HUES48 (cell line): Measurements from ENCODE around the gene GNAI2.
"Not testable (repeated sequence)": the region's sequence is repeated elsewhere in the genome, so short reads cannot be mapped to it uniquely, and the experiment has no call there.

Experiments
- H3K27ac ChIP-seq: one replicate; pipeline ENCODE4 v1.7.0; 2013; ENCODE audit warnings: low read depth, low read length, inconsistent platforms
- H3K27me3 ChIP-seq: 2 replicates; pipeline ENCODE4 v1.6.1; 2013; ENCODE audit warnings: mild to moderate bottlenecking, low read length; ENCODE audit not compliant: control insufficient read depth, insufficient read depth
- H3K36me3 ChIP-seq: 2 replicates; pipeline ENCODE4 v1.6.1; 2013; ENCODE audit warnings: low read length; ENCODE audit not compliant: control insufficient read depth, insufficient read depth
- H3K4me1 ChIP-seq: 2 replicates; pipeline ENCODE4 v1.6.1; 2013; ENCODE audit warnings: mild to moderate bottlenecking, low read length; ENCODE audit not compliant: control insufficient read depth, insufficient read depth
- H3K4me3 ChIP-seq: 2 replicates; pipeline ENCODE4 v1.5.1; 2013; ENCODE audit warnings: mild to moderate bottlenecking, low read depth, low read length
- H3K9ac ChIP-seq: 2 replicates; pipeline ENCODE4 v1.6.1; 2013; ENCODE audit warnings: mild to moderate bottlenecking, low read depth, low read length, moderate library complexity
- H3K9me3 ChIP-seq: 2 replicates; pipeline ENCODE4 v1.6.1; 2013; ENCODE audit warnings: low read length; ENCODE audit not compliant: control insufficient read depth, insufficient read depth

Gene GNAI2

GRCh38 chr3:50272538-50272910, 36.5 kb downstream of the GNAI2 start:
- H3K27ac ChIP-seq, H3K4me3 ChIP-seq, H3K9ac ChIP-seq, H3K36me3 ChIP-seq, H3K9me3 ChIP-seq: not testable (repeated sequence)
- peaks cover 42% of the 10 kb centered on the region for H3K27me3 ChIP-seq
- peaks cover 19% of the 10 kb centered on the region for H3K4me1 ChIP-seq

DNA sequence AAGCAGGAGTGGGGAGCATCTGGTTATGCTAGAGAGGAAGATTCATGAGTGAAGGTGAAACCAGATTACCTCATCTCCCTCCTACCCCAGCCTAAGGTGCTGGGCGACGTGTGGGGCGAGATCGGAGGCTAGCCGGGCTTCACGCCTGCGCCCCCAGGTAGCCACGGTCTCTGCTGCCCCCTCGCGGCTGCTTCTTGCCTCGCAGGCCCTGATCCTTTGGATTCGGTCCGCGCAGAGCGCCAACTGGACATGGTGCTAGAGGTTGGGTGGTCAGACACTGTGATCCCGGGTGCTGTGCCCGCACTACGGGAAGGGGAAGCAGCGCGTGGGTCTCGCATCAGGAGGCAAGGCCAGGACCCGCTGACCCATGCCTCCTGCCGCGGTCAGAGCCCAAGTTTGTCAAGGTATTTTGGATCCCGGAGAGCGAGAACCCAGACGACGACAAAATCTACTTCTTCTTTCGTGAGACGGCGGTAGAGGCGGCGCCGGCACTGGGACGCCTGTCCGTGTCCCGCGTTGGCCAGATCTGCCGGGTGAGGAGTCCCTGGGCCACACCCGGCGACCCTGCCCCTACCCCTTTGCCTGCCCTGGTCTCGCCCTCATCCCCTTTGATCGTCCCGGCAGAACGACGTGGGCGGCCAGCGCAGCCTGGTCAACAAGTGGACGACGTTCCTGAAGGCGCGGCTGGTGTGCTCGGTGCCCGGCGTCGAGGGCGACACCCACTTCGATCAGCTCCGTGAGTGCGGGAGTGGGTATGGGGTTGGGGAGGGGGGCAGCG, 37.1 kb downstream of the GNAI2 start:
- no peak overlapping the region for H3K27ac ChIP-seq
- H3K4me3 ChIP-seq = peak overlapping the region; percentile 23; the same call in 1 of the 2 replicates
- peaks cover 46% of the 10 kb centered on the region for H3K27me3 ChIP-seq
- H3K9me3 ChIP-seq = no peaks in the 10 kb centered on the region
- no peaks in the 10 kb centered on the region for H3K36me3 ChIP-seq
- H3K9ac ChIP-seq = no peak overlapping the region
- H3K4me1 ChIP-seq = peaks cover 14% of the 10 kb centered on the region; the same call in 1 of the 2 replicates

- no peak overlapping the region for H3K9ac ChIP-seq
- H3K27ac ChIP-seq = no peak overlapping the region
- H3K9me3 ChIP-seq = no peaks in the 10 kb centered on the region
- H3K4me3 ChIP-seq = no peak overlapping the region
- H3K36me3 ChIP-seq = no peaks in the 10 kb centered on the region
- H3K27me3 ChIP-seq = peaks cover 47% of the 10 kb centered on the region
- peaks cover 13% of the 10 kb centered on the region; the same call in 1 of the 2 replicates for H3K4me1 ChIP-seq
These were observed 37.7 kb downstream of the GNAI2 start for GRCh38 chr3:50273689-50274065.

GRCh38 chr3:50274371-50275104, 38.5 kb downstream of the GNAI2 start:
- H3K27me3 ChIP-seq = peaks cover 47% of the 10 kb centered on the region
- peak overlapping the region; percentile 62; the same call in 1 of the 2 replicates for H3K4me3 ChIP-seq
- peaks cover 5% of the 10 kb centered on the region; the same call in 1 of the 2 replicates for H3K4me1 ChIP-seq
- no peak overlapping the region for H3K9ac ChIP-seq
- H3K27ac ChIP-seq = no peak overlapping the region
- no peaks in the 10 kb centered on the region for H3K36me3 ChIP-seq
- H3K9me3 ChIP-seq = no peaks in the 10 kb centered on the region

- Histone ChIP-seq H3K27me3 (peaks cover 47% of the 10 kb centered on the region), H3K36me3 (no peaks in the 10 kb centered on the region), H3K9ac (no peak overlapping the region), H3K4me1 (peaks cover 4% of the 10 kb centered on the region; the same call in 1 of the 2 replicates), H3K4me3 (peak overlapping the region; percentile 62), H3K27ac (no peak overlapping the region), H3K9me3 (no peaks in the 10 kb centered on the region)
These were observed 39.4 kb downstream of the GNAI2 start for GRCh38 chr3:50275141-50275995.

DNA sequence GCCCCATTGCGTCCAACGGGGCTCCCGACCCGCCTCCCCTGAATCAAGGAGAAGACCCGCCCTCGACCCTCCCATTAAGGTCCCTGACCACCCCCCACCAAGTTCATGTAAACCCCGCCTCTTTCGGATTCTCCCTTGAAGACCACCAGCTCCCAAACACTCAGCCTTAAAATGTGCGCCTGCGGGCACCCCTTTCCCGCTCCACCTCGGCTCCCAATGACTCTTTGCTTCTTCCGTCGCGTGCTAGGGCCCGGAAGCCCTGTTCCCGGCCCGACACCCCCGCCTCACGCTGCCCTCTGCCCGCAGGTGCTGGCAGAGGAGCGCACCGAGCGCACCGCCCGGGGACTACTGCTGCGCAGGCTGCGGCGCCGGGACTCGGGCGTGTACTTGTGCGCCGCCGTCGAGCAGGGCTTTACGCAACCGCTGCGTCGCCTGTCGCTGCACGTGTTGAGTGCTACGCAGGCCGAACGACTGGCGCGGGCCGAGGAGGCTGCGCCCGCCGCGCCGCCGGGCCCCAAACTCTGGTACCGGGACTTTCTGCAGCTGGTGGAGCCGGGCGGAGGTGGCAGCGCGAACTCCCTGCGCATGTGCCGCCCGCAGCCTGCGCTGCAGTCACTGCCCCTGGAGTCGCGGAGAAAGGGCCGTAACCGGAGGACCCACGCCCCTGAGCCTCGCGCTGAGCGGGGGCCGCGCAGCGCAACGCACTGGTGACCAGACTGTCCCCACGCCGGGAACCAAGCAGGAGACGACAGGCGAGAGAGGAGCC, 40.2 kb downstream of the GNAI2 start:
- Histone ChIP-seq H3K9me3 (no peaks in the 10 kb centered on the region), H3K27me3 (peaks cover 47% of the 10 kb centered on the region), H3K9ac (no peak overlapping the region), H3K4me3 (peak overlapping the region; percentile 62; the same call in 1 of the 2 replicates), H3K36me3 (no peaks in the 10 kb centered on the region), H3K27ac (no peak overlapping the region), H3K4me1 (peaks cover 4% of the 10 kb centered on the region; the same call in 1 of the 2 replicates)

- Histone ChIP-seq H3K36me3 (no peaks in the 10 kb centered on the region), H3K27me3 (peaks cover 47% of the 10 kb centered on the region), H3K4me1 (peaks cover 4% of the 10 kb centered on the region; the same call in 1 of the 2 replicates), H3K9ac (no peak overlapping the region), H3K9me3 (no peaks in the 10 kb centered on the region), H3K4me3 (no peak overlapping the region), H3K27ac (no peak overlapping the region)
These were observed 40.7 kb downstream of the GNAI2 start for GRCh38 chr3:50276762-50277101.

- Histone ChIP-seq H3K27ac (no peak overlapping the region), H3K9ac (no peak overlapping the region), H3K4me1 (peaks cover 4% of the 10 kb centered on the region; the same call in 1 of the 2 replicates), H3K9me3 (no peaks in the 10 kb centered on the region), H3K36me3 (no peaks in the 10 kb centered on the region), H3K4me3 (no peak overlapping the region), H3K27me3 (peaks cover 44% of the 10 kb centered on the region)
These were observed 42.3 kb downstream of the GNAI2 start for GRCh38 chr3:50278123-50278879.

DNA sequence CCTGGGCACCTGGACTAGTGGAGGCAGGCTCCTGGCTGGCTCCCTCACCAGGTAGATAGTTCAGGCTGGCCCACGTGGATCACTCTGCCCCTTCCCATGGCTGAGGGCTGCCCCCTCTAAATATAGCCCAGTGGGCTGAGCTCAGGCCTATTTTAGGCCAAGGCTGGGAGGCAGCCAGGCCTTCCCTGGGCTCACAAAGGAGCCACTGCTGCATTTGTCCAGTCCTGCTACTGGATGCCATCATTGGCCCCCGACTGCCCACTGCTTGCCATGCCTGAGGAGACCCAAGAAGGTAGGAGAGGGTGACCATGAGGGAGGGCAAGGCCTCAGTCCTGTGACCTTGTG, 42.8 kb downstream of the GNAI2 start, which contains the start of gene LSMEM2:
LSMEM2 (plus strand) TSS at position 208 of the 345 bp plus-strand sequence; CDS start at position 235, 27 bp downstream.
- H3K4me1 ChIP-seq = peaks cover 4% of the 10 kb centered on the region; the same call in 1 of the 2 replicates

More for the DNA sequence above, 42.8 kb downstream of the GNAI2 start, which contains the start of gene LSMEM2:
- Histone ChIP-seq H3K36me3 (no peaks in the 10 kb centered on the region), H3K9ac (no peak within 1 kb of the TSS), H3K4me3 (no peak within 1 kb of the TSS), H3K27ac (no peak within 1 kb of the TSS), H3K27me3 (peaks cover 38% of the 10 kb centered on the region), H3K9me3 (no peaks in the 10 kb centered on the region)
